ENCODE data around the gene CEPT1. TPM values are rescaled to one million over a fixed set of nuclear protein-coding genes. Genes with fewer than 3 reads are reported as not detected.

CEPT1 gene
- polyA plus RNA-seq, 1 donor from 2014 or later: 49.1 TPM

DNA sequence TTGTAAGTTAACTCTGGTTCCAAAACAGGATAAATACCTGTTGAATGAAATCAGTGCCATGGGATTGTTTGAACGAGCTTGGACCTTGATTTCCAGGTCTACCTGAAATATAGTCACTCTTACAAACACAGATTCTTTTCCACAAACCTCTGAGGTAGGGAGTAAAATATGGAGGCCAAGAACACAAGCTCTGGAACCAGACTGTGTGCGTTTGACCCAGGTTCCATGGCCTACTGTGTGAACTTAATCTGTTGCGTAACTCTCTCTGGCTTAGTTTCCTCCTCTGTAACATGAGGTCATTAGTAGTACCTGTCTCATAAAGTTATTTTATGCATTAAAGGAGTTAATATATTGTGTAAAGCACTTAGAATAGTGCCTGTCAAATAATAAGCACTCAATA lies 35.3 kb downstream of the CEPT1 start:
- H3K27ac ChIP-seq (ENCODE audit: low read length): no peak overlapping the region
- H4K20me1 ChIP-seq (ENCODE audit: insufficient read depth): no peaks in the 10 kb centered on the region
- no peak overlapping the region for H3K9ac ChIP-seq (ENCODE audit: low read length)
- H3F3A ChIP-seq (ENCODE audit: insufficient read depth, low read length, poor library complexity, severe bottlenecking): no peaks in the 10 kb centered on the region
- H3K9me2 ChIP-seq (ENCODE audit: insufficient read depth, low read length): no peaks in the 10 kb centered on the region
- no peaks in the 10 kb centered on the region for H3K36me3 ChIP-seq (ENCODE audit: insufficient read depth, low read length)
- no peaks in the 10 kb centered on the region for H3K79me2 ChIP-seq (replicated peaks; ENCODE audit: insufficient read depth, low read length)
- TF ChIP-seq EP300 (conservative IDR thresholded peaks at IDR 0.05; ENCODE audit: poor library complexity, severe bottlenecking): no peak
- no peak for TF ChIP-seq EZH2 (IDR thresholded peaks at IDR 0.05; ENCODE audit: borderline replicate concordance, insufficient read depth, low read length, poor library complexity, severe bottlenecking)
- no peak for TF ChIP-seq RAD21 (conservative IDR thresholded peaks at IDR 0.05)
- no peak for TF ChIP-seq POLR2AphosphoS5 (IDR thresholded peaks at IDR 0.05)
- TF ChIP-seq MXI1 (conservative IDR thresholded peaks at IDR 0.05; ENCODE audit: poor library complexity, severe bottlenecking): no peak
- H3K27me3 ChIP-seq (ENCODE audit: insufficient read depth, low read depth, low read length): no peaks in the 10 kb centered on the region
- H3K4me3 ChIP-seq (ENCODE audit: low read length): no peak overlapping the region
- H3K9me3 ChIP-seq (ENCODE audit: low read length): no peaks in the 10 kb centered on the region
- H2AFZ ChIP-seq (ENCODE audit: low read depth, low read length): no peak overlapping the region
- H3K4me2 ChIP-seq (ENCODE audit: low read length): no peak overlapping the region

DNA sequence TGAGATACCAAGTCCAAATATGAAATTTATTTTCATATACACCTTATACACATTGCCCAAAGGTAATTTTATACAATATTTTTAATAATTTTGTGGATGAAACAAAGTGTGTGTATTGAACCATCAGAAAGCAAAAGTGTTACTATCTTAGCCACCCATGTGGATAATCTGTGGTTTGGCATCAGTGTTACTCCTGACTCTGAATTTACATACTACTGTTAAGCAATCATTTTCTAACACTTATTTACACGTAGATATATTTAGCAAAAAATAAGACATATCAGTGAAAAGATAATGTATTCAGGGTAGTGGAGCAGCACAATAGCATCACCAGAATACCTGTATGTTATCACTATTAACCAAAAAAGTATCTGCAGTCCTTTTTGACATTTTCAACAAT lies 36.7 kb downstream of the CEPT1 start:
- TF ChIP-seq, protein P1, sequence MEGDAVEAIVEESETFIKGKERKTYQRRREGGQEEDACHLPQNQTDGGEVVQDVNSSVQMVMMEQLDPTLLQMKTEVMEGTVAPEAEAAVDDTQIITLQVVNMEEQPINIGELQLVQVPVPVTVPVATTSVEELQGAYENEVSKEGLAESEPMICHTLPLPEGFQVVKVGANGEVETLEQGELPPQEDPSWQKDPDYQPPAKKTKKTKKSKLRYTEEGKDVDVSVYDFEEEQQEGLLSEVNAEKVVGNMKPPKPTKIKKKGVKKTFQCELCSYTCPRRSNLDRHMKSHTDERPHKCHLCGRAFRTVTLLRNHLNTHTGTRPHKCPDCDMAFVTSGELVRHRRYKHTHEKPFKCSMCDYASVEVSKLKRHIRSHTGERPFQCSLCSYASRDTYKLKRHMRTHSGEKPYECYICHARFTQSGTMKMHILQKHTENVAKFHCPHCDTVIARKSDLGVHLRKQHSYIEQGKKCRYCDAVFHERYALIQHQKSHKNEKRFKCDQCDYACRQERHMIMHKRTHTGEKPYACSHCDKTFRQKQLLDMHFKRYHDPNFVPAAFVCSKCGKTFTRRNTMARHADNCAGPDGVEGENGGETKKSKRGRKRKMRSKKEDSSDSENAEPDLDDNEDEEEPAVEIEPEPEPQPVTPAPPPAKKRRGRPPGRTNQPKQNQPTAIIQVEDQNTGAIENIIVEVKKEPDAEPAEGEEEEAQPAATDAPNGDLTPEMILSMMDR (IDR thresholded peaks at IDR 0.05; ENCODE audit: poor library complexity, severe bottlenecking): no peak
- TF ChIP-seq TAF1 (IDR thresholded peaks at IDR 0.05; ENCODE audit: low read depth) (no peak), SMC3 (conservative IDR thresholded peaks at IDR 0.05; ENCODE audit: poor library complexity) (no peak), EZH2 (IDR thresholded peaks at IDR 0.05; ENCODE audit: borderline replicate concordance, insufficient read depth, low read length, poor library complexity, severe bottlenecking) (no peak), EP300 (conservative IDR thresholded peaks at IDR 0.05; ENCODE audit: poor library complexity, severe bottlenecking) (no peak), MXI1 (conservative IDR thresholded peaks at IDR 0.05; ENCODE audit: poor library complexity, severe bottlenecking) (no peak), RAD21 (conservative IDR thresholded peaks at IDR 0.05) (no peak), POLR2AphosphoS5 (IDR thresholded peaks at IDR 0.05) (no peak)
- TF ChIP-seq, protein P2, sequence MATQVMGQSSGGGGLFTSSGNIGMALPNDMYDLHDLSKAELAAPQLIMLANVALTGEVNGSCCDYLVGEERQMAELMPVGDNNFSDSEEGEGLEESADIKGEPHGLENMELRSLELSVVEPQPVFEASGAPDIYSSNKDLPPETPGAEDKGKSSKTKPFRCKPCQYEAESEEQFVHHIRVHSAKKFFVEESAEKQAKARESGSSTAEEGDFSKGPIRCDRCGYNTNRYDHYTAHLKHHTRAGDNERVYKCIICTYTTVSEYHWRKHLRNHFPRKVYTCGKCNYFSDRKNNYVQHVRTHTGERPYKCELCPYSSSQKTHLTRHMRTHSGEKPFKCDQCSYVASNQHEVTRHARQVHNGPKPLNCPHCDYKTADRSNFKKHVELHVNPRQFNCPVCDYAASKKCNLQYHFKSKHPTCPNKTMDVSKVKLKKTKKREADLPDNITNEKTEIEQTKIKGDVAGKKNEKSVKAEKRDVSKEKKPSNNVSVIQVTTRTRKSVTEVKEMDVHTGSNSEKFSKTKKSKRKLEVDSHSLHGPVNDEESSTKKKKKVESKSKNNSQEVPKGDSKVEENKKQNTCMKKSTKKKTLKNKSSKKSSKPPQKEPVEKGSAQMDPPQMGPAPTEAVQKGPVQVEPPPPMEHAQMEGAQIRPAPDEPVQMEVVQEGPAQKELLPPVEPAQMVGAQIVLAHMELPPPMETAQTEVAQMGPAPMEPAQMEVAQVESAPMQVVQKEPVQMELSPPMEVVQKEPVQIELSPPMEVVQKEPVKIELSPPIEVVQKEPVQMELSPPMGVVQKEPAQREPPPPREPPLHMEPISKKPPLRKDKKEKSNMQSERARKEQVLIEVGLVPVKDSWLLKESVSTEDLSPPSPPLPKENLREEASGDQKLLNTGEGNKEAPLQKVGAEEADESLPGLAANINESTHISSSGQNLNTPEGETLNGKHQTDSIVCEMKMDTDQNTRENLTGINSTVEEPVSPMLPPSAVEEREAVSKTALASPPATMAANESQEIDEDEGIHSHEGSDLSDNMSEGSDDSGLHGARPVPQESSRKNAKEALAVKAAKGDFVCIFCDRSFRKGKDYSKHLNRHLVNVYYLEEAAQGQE (IDR thresholded peaks at IDR 0.05; ENCODE audit: borderline replicate concordance): no peak
- no peaks in the 10 kb centered on the region for H3K36me3 ChIP-seq (ENCODE audit: insufficient read depth, low read length)
- no peaks in the 10 kb centered on the region for H3K9me3 ChIP-seq (ENCODE audit: low read length)
- H3K4me3 ChIP-seq (ENCODE audit: low read length): no peak overlapping the region
- H3K79me2 ChIP-seq (replicated peaks; ENCODE audit: insufficient read depth, low read length): no peaks in the 10 kb centered on the region
- H2AFZ ChIP-seq (ENCODE audit: low read depth, low read length): no peak overlapping the region
- H3K4me2 ChIP-seq (ENCODE audit: low read length): no peak overlapping the region
- no peaks in the 10 kb centered on the region for H3F3A ChIP-seq (ENCODE audit: insufficient read depth, low read length, poor library complexity, severe bottlenecking)
- no peaks in the 10 kb centered on the region for H4K20me1 ChIP-seq (ENCODE audit: insufficient read depth)
- H3K9ac ChIP-seq (ENCODE audit: low read length): no peak overlapping the region
- no peaks in the 10 kb centered on the region for H3K9me2 ChIP-seq (ENCODE audit: insufficient read depth, low read length)
- no peak overlapping the region for H3K27ac ChIP-seq (ENCODE audit: low read length)
- no peaks in the 10 kb centered on the region for H3K27me3 ChIP-seq (ENCODE audit: insufficient read depth, low read depth, low read length)
